AG20443 (cell line): ENCODE data around the gene EXT2.

Experiments
- DNase-seq: peaks from one replicate; pipeline ENCODE4 v3.0.0; 2012; ENCODE audit warnings: low spot score, mixed read lengths

EXT2 gene

GRCh38 chr11:44267006-44267749 is 171.7 kb downstream of the EXT2 start:
- DNase-seq = no peak

DNA sequence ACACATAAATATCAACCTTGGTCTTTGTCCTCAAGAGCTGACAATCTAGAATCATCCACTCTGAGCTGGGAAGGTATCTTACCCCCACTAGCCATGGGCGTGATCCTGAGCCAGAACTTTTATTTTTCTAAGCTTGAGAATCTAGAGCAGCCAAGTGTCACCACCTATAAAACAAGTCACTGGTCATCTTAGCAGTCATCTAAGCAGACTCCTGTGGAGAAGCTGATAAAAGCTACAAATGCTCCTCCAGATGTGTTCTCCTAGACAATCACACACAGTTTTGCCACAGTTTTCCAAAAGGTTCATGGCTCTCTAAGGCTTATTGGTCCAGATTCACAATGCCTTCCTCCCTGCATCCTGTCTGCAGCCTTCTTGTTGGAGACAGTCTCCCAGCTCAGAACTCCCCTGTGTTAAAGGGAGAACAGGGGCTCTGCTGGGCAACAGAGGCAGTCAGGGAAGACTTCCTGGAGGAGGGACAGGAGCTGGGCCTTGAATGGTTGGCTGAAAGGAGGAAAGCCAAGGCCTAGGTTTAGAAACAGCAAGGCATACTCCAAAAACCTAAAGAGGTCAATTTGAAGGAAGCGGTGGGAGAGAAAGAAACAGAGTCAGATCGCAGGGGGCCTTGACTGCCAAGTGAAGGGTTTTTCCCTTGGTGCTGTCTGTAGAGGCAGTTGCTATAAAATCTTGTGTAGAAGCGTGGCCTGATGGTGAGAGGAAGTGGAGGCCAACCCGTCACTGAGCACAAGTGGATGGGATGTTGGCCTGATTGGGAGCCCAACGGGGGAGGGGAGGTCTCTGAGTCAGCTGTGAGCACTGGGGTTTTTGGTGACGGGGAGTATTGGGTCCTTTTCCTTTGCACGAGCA is 172.5 kb downstream of the EXT2 start:
- no peak for DNase-seq

DNA sequence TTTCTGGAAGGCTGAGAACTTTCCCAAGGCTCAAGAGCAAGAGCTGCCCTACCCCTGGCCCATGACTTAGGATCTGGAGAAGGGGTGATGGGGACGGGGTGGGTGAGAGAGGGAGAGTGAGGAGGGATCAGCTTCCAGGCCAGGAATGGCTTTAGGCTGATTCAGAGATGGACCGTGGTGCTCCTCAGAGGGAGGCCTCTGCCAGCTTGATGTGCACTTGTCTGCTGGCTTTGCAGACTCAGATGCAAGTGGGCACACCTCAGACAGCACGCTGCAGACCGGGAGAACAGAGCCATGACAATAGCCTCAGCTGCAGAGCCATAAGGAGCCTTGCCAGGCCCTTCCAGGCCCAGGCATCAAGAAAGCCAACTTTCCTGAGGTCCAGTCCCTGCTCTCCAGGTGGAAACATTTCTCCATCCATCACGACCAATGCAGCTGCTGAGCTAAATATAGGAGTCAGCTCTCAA is 173.2 kb downstream of the EXT2 start:
- DNase-seq = no peak

DNA sequence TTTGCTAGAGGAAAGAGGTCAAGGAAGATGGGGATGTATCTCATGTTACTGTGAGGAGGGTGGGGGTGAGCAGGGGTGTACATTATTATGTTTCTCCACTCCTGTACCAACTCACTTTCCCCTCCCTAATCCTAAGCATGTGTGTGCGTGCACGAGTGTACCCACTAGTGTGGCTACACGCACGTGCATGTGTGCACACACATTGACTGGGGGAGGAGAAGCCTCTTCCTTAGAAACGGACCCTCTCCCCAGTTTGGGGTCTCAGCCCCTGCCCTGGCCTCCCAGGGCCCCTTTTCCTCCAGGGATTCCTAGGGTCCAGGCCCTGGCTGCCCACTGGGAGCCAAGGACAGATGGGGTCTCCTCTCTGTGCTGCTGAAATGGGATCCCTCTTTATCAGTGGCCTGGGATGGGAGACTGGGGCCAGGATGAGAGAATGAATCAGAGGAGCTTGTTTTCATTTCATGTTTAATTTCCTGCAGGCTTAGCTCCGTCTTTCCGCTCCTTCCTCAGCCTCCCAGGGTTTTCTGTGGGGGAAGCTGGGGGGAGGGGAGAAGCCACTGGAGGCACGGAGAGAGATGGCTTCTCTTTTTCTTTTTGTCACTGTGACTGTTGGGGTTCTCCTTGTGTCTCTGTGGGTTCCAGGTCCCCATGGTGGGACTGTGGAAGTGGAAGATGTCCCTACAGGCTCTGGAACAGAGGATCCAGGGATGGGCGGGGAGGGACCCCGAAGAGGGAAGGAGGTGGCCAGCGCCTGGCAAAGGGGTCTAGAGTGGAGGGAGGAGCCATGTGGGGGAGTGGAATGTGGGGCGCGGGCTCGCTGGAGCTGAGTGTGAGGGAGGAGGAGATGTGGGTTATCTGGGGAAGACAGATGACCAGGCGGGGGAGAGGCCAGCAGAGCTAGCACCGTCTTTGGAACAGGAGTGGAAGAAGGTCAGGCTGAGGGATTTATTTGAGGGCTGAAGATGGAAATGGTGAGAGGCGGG is 174.2 kb downstream of the EXT2 start:
- DNase-seq = no peak

- DNase-seq = peak; percentile 65
Measured at GRCh38 chr11:44270403-44271273, 175.2 kb downstream of the EXT2 start.

GRCh38 chr11:44271286-44271685 is 175.8 kb downstream of the EXT2 start:
- no peak for DNase-seq

GRCh38 chr11:44274404-44274803 is 178.9 kb downstream of the EXT2 start:
- no peak for DNase-seq

GRCh38 chr11:44275241-44275640 is 179.8 kb downstream of the EXT2 start:
- no peak for DNase-seq

GRCh38 chr11:44275961-44276550 is 180.6 kb downstream of the EXT2 start:
- DNase-seq = no peak

GRCh38 chr11:44277196-44278090 is 182.0 kb downstream of the EXT2 start:
- no peak for DNase-seq

DNA sequence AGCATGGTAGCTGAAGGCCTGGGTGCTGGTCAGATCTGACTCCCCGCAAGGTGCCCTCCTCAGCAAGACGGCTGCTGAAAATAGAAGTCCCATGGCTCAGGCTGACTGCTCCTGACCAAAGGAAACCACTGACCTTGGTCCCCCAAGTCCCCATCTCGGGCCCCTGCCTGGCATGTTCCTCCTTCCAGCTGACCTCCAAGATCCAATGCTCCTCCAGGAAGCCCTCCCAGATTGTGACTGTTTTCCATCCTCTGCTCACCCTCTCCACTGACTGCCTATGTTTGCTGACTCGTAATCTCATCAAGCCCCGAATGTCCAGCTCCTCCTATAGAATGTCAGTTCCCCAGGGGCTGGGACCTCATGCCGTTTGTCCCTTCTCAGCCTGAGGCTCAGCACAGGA is 184.0 kb downstream of the EXT2 start:
- no peak for DNase-seq

DNA sequence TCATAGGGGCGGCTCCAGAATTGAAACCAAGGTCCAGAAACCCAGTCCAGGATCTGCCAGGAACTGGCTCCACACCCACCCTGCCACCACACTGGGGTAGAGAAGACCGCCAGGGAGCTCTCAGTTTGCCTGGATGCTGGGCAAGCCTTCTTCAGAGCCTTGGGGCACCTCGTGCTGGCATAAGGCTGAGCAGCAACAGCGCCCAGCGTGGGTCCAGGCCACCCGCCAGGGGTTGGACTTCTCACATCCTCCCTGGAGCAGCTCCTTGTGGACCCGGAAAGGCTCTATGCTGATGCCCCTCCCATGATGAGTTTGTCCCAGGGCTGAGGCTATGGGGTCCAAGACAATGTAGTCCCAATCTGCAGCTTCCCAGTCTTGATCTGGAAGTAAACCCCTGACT is 184.8 kb downstream of the EXT2 start:
- DNase-seq = no peak

DNA sequence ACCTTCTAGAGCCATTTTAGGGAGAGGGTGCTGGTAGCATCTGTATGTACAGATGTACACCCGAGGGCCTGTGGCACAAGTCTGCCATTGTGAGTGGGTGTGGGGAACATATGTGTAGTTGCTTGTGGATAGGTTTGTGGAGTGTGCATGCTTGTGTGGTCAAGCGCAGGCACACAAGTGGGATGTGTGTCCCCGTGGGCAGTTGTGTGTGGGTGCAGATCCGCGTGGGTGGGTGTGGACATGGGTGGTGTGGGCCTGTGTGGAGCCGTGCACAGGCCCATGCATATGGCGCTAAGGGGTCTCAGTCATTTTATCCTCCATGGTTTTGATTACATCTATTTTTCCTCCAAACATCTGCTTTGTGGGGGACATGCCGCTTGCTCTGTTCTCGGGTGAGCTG is 185.7 kb downstream of the EXT2 start:
- DNase-seq = no peak

DNA sequence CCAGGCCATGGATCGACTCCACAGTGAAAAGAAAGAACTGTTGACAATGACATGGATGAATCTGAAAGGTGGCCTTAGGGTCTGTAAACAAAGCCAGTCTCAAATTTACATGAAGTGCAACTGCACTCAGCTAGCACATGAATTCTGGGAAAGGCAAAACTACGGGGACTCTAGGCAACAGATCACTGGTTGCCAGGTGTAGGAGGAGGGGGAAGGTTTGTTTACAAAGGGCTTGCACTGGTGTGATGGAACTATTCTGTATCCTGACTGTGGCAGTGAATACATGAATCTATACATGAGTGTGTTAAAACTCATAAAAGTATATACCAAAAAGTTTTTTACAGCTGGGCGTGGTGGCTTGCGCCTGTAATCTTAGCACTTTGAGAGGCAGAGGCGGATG is 187.1 kb downstream of the EXT2 start:
- no peak for DNase-seq

DNA sequence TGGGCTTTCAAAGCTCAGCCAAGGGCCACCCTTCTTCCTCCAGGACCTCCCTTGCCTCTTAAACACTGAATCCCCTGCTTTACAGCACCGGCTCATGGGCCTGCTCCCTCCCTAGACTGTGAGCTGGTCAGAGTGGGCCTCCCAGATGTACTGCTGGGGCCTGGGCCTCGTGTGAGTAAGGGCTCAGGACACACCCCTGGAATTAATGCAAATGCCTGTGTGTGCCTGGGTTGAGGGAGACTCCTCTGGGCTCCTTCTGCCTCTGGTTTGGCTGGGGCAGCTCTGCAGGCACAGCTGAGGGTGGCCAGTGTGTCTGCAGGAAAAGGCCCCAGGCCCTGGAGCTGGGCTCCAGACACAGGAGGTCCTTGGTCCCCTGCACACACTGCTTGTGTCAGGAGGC is 190.3 kb downstream of the EXT2 start:
- no peak for DNase-seq

DNA sequence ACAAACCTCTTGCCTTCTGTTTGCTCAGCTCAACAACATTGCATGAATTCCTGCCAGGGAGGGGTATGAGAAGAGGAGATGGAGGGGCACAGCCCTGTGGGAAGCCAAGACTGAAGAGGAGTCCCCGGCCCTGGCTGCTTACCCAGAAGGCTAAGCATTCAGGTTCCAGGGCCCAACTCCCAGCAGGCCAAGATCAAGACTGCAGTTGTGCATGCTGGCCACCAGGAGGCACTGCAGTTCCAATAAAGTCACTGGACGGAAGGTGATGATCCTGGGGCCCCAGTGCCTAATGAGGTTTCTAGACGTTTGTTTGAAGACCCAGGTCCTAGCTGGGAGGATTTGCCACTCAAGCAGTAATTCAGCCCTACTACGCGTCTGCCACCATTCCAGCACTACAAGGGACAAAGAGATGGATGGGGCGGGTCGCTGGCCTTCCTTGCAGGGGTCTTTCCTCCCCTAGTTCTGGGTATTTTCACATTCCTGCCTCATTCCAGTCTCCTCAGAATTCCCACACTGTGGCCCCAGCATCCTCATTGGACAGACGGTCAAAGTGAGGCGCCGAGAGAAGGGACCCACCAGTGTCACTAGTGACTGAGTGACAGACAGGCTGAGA is 190.9 kb downstream of the EXT2 start:
- peak; percentile 87 for DNase-seq

DNA sequence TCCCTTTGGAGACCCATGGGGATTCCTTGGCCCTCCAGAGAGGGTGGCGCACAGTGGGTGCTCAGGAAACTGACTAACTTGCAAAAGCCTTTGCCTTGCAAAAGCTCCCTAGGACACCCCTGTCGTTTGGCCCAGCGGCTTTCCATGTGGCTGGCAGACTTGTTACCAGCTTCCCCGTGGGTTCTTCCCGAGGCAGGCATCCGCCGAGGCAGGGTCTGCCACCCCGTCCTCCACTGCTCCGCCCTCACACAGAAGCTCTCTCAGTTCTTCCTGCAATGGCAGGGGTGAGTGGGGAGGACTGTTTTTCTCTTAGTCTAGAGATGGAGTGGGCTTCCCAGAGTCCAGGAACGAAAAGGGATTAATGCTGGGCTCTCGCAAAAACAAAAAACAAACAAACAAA is 191.4 kb downstream of the EXT2 start:
- DNase-seq = no peak

- DNase-seq = no peak
Measured at GRCh38 chr11:44288133-44288526, 192.7 kb downstream of the EXT2 start.

DNA sequence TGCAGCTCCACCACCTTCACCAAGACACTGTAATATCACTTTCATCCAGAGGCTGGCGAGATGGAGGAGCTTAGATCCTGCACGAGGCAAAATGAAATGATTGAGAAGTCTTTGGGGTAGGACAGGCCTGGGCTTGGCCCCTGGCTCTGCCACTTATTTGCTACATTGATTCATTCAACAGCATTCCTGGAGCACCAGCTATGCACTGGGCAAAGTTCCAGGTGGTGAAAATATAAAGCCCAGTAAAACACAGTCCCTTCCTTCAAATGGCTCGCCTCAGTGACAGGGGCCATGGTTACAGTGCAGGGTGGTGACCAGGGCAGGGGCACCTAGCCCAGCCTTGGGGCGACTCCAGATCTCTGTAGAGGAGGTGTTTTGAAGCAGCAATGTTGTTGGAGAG is 194.7 kb downstream of the EXT2 start:
- DNase-seq = peak; percentile 59
